IMR-90 (cell line): ENCODE results near the gene PEAK1. TPM values are rescaled to one million over a fixed set of nuclear protein-coding genes. Genes with fewer than 3 reads are reported as not detected.

ENCODE experiments used
- MAZ ChIP-seq: IDR thresholded peaks from 2 replicates; pipeline ENCODE4 v1.6.1; 2012; ENCODE audit warnings: low read depth, mild to moderate bottlenecking, low read length, improper control_type of control experiment, moderate library complexity, borderline replicate concordance
- RAD21 ChIP-seq: IDR thresholded peaks from 2 replicates; pipeline ENCODE4 v1.6.1; 2012; ENCODE audit warnings: low read length, improper control_type of control experiment
- RFX5 ChIP-seq: IDR thresholded peaks from 2 replicates; pipeline ENCODE4 v1.8.0; 2012; ENCODE audit warnings: low read depth, mild to moderate bottlenecking, low read length, moderate library complexity
- SMC3 ChIP-seq: fragments of 150-350 bp; IDR thresholded peaks from 2 replicates; pipeline ENCODE4 v1.6.1; 2016; ENCODE audit warnings: low read depth, mild to moderate bottlenecking, antibody characterized with exemption, low read length, moderate library complexity
- polyA plus RNA-seq, 3 experiments: library from polyadenylated mRNA; depleted of rRNA; stranded (reverse); fragments of >200 nt; gene quantifications; 2 replicates each; pipeline ENCODE4 v1.2.3, GENCODE V29; 2012; ENCODE audit warnings: low replicate concordance in 1 of 3
- total RNA-seq: library from RNA; depleted of rRNA; stranded (reverse); fragments of >200 nt; gene quantifications from 2 replicates; pipeline ENCODE4 v1.2.3, GENCODE V29; 2012
- TF ChIP-seq, protein P1 (sequence below): fragments of 150-350 bp; IDR thresholded peaks from 2 replicates; pipeline ENCODE4 v1.6.1; 2017; ENCODE audit warnings: mild to moderate bottlenecking, antibody characterized with exemption, low read length, low read depth

The PEAK1 gene
- total and polyA plus RNA-seq, 2 of the 4 experiments (the other 2 are of a cell fraction): 21.5 to 43.9 TPM

DNA sequence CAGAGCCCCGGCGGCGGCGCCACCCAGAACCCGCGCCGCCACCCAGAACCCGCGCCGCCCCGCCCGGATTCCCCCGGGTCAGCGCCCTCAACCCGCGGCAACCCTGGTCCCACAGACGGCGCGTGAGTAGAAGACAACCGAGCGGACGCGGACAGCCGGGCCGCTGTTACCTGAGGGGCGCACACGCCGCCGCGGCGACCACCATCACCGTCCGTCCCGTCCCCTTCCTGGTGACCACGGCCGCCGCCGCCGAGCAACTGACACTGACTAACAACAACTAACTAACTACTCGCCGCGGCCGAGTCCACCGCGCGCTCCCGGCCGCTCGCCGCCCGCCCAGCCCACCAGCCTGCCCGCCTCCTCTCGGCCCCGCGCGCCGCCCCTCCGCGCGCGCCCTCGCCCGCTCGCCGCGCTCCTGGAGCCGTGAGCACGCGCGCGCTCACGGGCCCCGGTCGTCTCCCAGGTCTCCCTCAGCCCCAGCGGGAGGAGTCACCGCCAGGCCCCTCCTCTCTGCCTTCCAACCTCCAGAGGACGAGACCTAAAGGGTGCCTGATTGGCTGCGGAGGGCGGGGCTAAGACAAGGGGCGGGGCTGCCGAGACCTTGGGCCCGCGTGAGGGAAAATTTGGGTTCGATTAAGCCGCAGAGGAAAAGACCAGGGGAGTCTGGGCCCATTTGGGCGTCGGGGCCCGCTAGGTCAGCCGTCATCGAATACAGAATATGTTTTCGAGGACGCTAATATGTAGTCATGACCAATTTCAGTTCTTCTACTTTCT is at the start of gene PEAK1 (continued):
- TF ChIP-seq SMC3 (no peak), RAD21 (peak; percentile 1; the same call in 1 of the 2 replicates), MAZ (peak; percentile 62; the same call in 1 of the 2 replicates), RFX5 (no peak)
- TF ChIP-seq, protein P1, sequence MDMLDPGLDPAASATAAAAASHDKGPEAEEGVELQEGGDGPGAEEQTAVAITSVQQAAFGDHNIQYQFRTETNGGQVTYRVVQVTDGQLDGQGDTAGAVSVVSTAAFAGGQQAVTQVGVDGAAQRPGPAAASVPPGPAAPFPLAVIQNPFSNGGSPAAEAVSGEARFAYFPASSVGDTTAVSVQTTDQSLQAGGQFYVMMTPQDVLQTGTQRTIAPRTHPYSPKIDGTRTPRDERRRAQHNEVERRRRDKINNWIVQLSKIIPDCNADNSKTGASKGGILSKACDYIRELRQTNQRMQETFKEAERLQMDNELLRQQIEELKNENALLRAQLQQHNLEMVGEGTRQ: no peak
